PC-9 (cell line): ENCODE data around the gene SRPK2. TPM values are rescaled to one million over a fixed set of nuclear protein-coding genes. Genes with fewer than 3 reads are reported as not detected.

Source experiments
- BruUV-seq: library from RNA; stranded (reverse); fragments of 400-500 nt; replicated peaks from 2 replicates; lab custom pipeline; 2021; lab: Mats Ljungman, UMichigan
- CTCF ChIA-PET: fragments of 300-600 bp; sonication (Branson Sonifier 250); formaldehyde crosslinking; loops from one replicate; lab custom pipeline; 2022; ENCODE audit warnings: antibody characterized with exemption; lab: Charles Lee
- POLR2A ChIA-PET: fragments of 300-600 bp; sonication (Branson Sonifier 250); formaldehyde crosslinking; loops from one replicate; lab custom pipeline; 2022; ENCODE audit warnings: antibody characterized with exemption; ENCODE audit not compliant: unreplicated experiment; lab: Charles Lee
- DNase-seq, 2 experiments: peaks; one replicate each; pipeline versions ENCODE4 v3.0.0 to v3.0.0-alpha.2; 2015 to 2022; ENCODE audit warnings: mixed read lengths in 1 of 2
- H2AFZ ChIP-seq: fragments of 200-600 bp; sonication (generic); 2 replicates; pipeline ENCODE4 v1.8.1; 2017; ENCODE audit warnings: antibody characterized with exemption
- H3F3A ChIP-seq: fragments of 200-600 bp; sonication (generic); 2 replicates; pipeline ENCODE4 v1.8.1; 2017; ENCODE audit warnings: antibody characterized with exemption, mild to moderate bottlenecking, low read depth; ENCODE audit not compliant: insufficient read depth
- H3K27ac ChIP-seq: fragments of 200-600 bp; sonication (generic); 2 replicates; pipeline ENCODE4 v1.6.1; 2016; ENCODE audit warnings: mixed run types
- H3K27me3 ChIP-seq: fragments of 200-600 bp; sonication (generic); 2 replicates; pipeline ENCODE4 v1.6.1; 2016; ENCODE audit warnings: low read depth, mixed run types; ENCODE audit not compliant: insufficient read depth
- H3K36me3 ChIP-seq: fragments of 200-600 bp; sonication (generic); 2 replicates; pipeline ENCODE4 v1.6.1; 2016; ENCODE audit warnings: low read depth, mixed run types
- H3K4me1 ChIP-seq: fragments of 200-600 bp; sonication (generic); replicated peaks from 2 replicates; pipeline ENCODE4 v1.6.1; 2016; ENCODE audit warnings: mixed run types; ENCODE audit not compliant: insufficient read depth
- H3K4me2 ChIP-seq: fragments of 200-600 bp; sonication (generic); 2 replicates; pipeline ENCODE4 v1.6.1; 2017; ENCODE audit warnings: mixed run types
- H3K4me3 ChIP-seq: fragments of 200-600 bp; sonication (generic); 2 replicates; pipeline ENCODE4 v1.6.1; 2016; ENCODE audit warnings: mixed run types
- H3K79me2 ChIP-seq: fragments of 200-600 bp; sonication (generic); 2 replicates; pipeline ENCODE4 v1.6.1; 2017; ENCODE audit warnings: low read depth, mixed run types
- H3K9me2 ChIP-seq: fragments of 200-600 bp; sonication (generic); 2 replicates; pipeline ENCODE4 v1.8.1; 2017; ENCODE audit warnings: mild to moderate bottlenecking; ENCODE audit not compliant: insufficient read depth
- H3K9me3 ChIP-seq: fragments of 200-600 bp; sonication (generic); 2 replicates; pipeline ENCODE4 v1.8.1; 2016; ENCODE audit warnings: low read depth; ENCODE audit not compliant: insufficient read depth
- H4K20me1 ChIP-seq: fragments of 200-600 bp; sonication (generic); 2 replicates; pipeline ENCODE4 v1.8.1; 2017; ENCODE audit not compliant: insufficient read depth
- CTCF ChIP-seq: fragments of 200-600 bp; sonication (generic); conservative IDR thresholded peaks from 2 replicates; pipeline ENCODE4 v1.6.1; 2017; ENCODE audit warnings: mixed run types, antibody characterized with exemption, mild to moderate bottlenecking, moderate library complexity
- EZH2 ChIP-seq: fragments of 200-600 bp; sonication (generic); IDR thresholded peaks from 2 replicates; pipeline ENCODE4 v1.8.0; 2017; ENCODE audit warnings: antibody characterized with exemption, low read depth
- intact Hi-C: fragments of 100-400 bp; cut with micrococcal nuclease; formaldehyde crosslinking; loops from one replicate; pipeline ENCODE4 v1.10.0; 2022; ENCODE audit not compliant: unreplicated experiment
- total RNA-seq: library from RNA; stranded (reverse); gene quantifications from 2 replicates; pipeline ENCODE4 v1.2.3, GENCODE V29; 2021

SRPK2 gene
- total RNA-seq, 1 experiment from 2014 or later: 60.6 TPM

GRCh38 chr7:105126436-105126975 lies 262.2 kb downstream of the SRPK2 start:
- POLR2A ChIA-PET: no interaction called here
- Histone ChIP-seq H3K27ac (no peak overlapping the region), H3K4me2 (no peak overlapping the region), H3K4me1 (no peaks in the 10 kb centered on the region), H3K36me3 (no peaks in the 10 kb centered on the region), H3K4me3 (no peak overlapping the region), H3K9me2 (no peaks in the 10 kb centered on the region), H3F3A (no peaks in the 10 kb centered on the region), H3K27me3 (no peaks in the 10 kb centered on the region), H2AFZ (no peak overlapping the region), H3K9me3 (no peaks in the 10 kb centered on the region), H3K79me2 (no peaks in the 10 kb centered on the region), H4K20me1 (no peaks in the 10 kb centered on the region)
- TF ChIP-seq CTCF (no peak), EZH2 (no peak)
- intact Hi-C loops: no loop called here
- BruUV-seq: no TSS peak
- DNase-seq: no peak
- CTCF ChIA-PET: no interaction called here

GRCh38 chr7:105125745-105126144 lies 263.0 kb downstream of the SRPK2 start:
- Histone ChIP-seq H2AFZ (no peak overlapping the region), H3K9me2 (no peaks in the 10 kb centered on the region), H3K79me2 (no peaks in the 10 kb centered on the region), H3K4me1 (no peaks in the 10 kb centered on the region), H3K27ac (no peak overlapping the region), H3K9me3 (no peaks in the 10 kb centered on the region), H3K4me2 (no peak overlapping the region), H3F3A (no peaks in the 10 kb centered on the region), H3K4me3 (no peak overlapping the region), H3K36me3 (no peaks in the 10 kb centered on the region), H4K20me1 (no peaks in the 10 kb centered on the region), H3K27me3 (no peaks in the 10 kb centered on the region)
- BruUV-seq: no TSS peak
- ChIA-PET CTCF (no interaction called here), POLR2A (no interaction called here)
- intact Hi-C loops: no loop called here
- DNase-seq: no peak
- TF ChIP-seq EZH2 (no peak), CTCF (no peak)

DNA sequence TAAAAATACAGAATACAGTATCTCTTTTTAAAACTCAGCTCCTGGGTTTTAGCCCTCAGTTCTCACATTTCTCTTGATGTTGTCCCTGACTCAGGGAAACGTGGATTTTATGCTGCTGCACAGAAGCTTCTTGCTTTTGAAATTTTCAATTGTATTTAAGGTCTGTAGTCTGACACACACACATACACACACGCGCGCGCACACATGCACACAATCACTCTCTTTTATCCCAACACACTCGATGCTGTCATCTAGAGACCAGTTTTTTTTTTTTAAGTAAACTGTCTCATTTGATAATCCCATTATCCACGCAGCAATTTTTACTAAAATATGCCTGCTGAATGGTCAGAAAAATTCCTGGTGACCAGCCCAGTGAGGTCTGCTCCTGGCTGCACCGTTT lies 266.1 kb downstream of the SRPK2 start:
- Histone ChIP-seq H3K27ac (no peak overlapping the region), H3K4me3 (no peak overlapping the region), H3K36me3 (no peaks in the 10 kb centered on the region), H3F3A (no peaks in the 10 kb centered on the region), H3K79me2 (no peaks in the 10 kb centered on the region), H2AFZ (no peak overlapping the region), H3K4me2 (no peak overlapping the region), H4K20me1 (no peaks in the 10 kb centered on the region), H3K4me1 (no peaks in the 10 kb centered on the region), H3K9me2 (no peaks in the 10 kb centered on the region), H3K27me3 (no peaks in the 10 kb centered on the region), H3K9me3 (no peaks in the 10 kb centered on the region)
- TF ChIP-seq EZH2: no peak
- TF ChIP-seq CTCF: no peak
- no TSS peak for BruUV-seq
- POLR2A ChIA-PET: interaction anchor here (0.6 kb wide), 1 partner anchor 73 kb away, joined by 5 read pairs; no protein-coding TSS in a partner anchor
- DNase-seq: no peak
- CTCF ChIA-PET: no interaction called here
- intact Hi-C loops: no loop called here
